ENCODE measurements around the gene GRM5.
"Not testable (repeated sequence)": the region's sequence is repeated elsewhere in the genome, so short reads cannot be mapped to it uniquely, and the experiment has no call there.

DNA sequence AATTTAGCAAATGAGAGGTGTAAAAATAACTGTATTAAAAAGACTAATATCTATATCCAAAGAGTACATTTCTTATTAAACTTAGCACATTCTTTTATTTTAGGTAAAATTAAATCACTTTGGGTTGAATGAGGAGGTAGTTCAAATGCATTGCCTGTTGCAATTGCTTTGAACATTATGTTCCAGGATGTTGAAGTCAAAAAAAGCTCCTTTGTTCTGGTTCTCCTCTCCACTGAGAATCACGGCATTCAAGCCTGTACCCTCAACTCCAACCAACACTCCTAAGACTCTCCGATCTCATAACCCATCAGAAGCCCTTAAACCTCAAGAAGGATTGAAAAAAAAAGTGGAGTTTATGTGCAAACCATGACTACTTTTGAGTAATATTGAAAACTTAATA, 230.1 kb downstream of the GRM5 start:
- not testable (repeated sequence) for TF ChIP-seq EZH2 (IDR thresholded peaks at IDR 0.05; ENCODE audit: borderline replicate concordance, insufficient read depth, low read depth, low read length, poor library complexity, severe bottlenecking)
- TF ChIP-seq, protein P1, sequence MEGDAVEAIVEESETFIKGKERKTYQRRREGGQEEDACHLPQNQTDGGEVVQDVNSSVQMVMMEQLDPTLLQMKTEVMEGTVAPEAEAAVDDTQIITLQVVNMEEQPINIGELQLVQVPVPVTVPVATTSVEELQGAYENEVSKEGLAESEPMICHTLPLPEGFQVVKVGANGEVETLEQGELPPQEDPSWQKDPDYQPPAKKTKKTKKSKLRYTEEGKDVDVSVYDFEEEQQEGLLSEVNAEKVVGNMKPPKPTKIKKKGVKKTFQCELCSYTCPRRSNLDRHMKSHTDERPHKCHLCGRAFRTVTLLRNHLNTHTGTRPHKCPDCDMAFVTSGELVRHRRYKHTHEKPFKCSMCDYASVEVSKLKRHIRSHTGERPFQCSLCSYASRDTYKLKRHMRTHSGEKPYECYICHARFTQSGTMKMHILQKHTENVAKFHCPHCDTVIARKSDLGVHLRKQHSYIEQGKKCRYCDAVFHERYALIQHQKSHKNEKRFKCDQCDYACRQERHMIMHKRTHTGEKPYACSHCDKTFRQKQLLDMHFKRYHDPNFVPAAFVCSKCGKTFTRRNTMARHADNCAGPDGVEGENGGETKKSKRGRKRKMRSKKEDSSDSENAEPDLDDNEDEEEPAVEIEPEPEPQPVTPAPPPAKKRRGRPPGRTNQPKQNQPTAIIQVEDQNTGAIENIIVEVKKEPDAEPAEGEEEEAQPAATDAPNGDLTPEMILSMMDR (IDR thresholded peaks at IDR 0.05): not testable (repeated sequence)
